ENCODE measurements around the gene TFF3.

GRCh38 chr21:42282021-42282420, 33.2 kb downstream of the TFF3 start:
- no peak for TF ChIP-seq CTCF (conservative IDR thresholded peaks at IDR 0.05)
- no peak for TF ChIP-seq EZH2 (IDR thresholded peaks at IDR 0.05; ENCODE audit: low read depth)
